Measurements from ENCODE around the gene TSHZ3.

The TSHZ3 gene

GRCh38 chr19:31285744-31286143 lies 63.5 kb downstream of the TSHZ3 start:
- no peak for DNase-seq

- DNase-seq = no peak
Observed at GRCh38 chr19:31284621-31285020, 64.6 kb downstream of the TSHZ3 start.

GRCh38 chr19:31283701-31284100 lies 65.5 kb downstream of the TSHZ3 start:
- DNase-seq = no peak

GRCh38 chr19:31282346-31282745 lies 66.9 kb downstream of the TSHZ3 start:
- DNase-seq = no peak

- no peak for DNase-seq
Observed at GRCh38 chr19:31280287-31281006, 68.8 kb downstream of the TSHZ3 start.

- no peak for DNase-seq
Observed at GRCh38 chr19:31279436-31279765, 69.8 kb downstream of the TSHZ3 start.

- no peak for DNase-seq
Observed at GRCh38 chr19:31278555-31279435, 70.4 kb downstream of the TSHZ3 start.

- no peak for DNase-seq
Observed at GRCh38 chr19:31277516-31277915, 71.7 kb downstream of the TSHZ3 start.

- DNase-seq = no peak
Observed at GRCh38 chr19:31276831-31277230, 72.4 kb downstream of the TSHZ3 start.

GRCh38 chr19:31275068-31275334 lies 74.2 kb downstream of the TSHZ3 start:
- DNase-seq = no peak

GRCh38 chr19:31274251-31275067 lies 74.8 kb downstream of the TSHZ3 start:
- DNase-seq = no peak

- DNase-seq = no peak
Observed at GRCh38 chr19:31272583-31273106, 76.6 kb downstream of the TSHZ3 start.

GRCh38 chr19:31271306-31271911 lies 77.8 kb downstream of the TSHZ3 start:
- DNase-seq = no peak

- no peak for DNase-seq
Observed at GRCh38 chr19:31270897-31271296, 78.3 kb downstream of the TSHZ3 start.

GRCh38 chr19:31269425-31270127 lies 79.7 kb downstream of the TSHZ3 start:
- no peak for DNase-seq

- DNase-seq = no peak
Observed at GRCh38 chr19:31268751-31269383, 80.4 kb downstream of the TSHZ3 start.

- DNase-seq = no peak
Observed at GRCh38 chr19:31266731-31267130, 82.5 kb downstream of the TSHZ3 start.

- no peak for DNase-seq
Observed at GRCh38 chr19:31266196-31266595, 83.0 kb downstream of the TSHZ3 start.

GRCh38 chr19:31264041-31264778 lies 85.0 kb downstream of the TSHZ3 start:
- DNase-seq = no peak

GRCh38 chr19:31263328-31263727 lies 85.9 kb downstream of the TSHZ3 start:
- DNase-seq = no peak

- DNase-seq = no peak
Observed at GRCh38 chr19:31262725-31263191, 86.5 kb downstream of the TSHZ3 start.
